Measurements from ENCODE around the gene APIP. TPM values are rescaled to one million over a fixed set of nuclear protein-coding genes. Genes with fewer than 3 reads are reported as not detected.

APIP gene
- total RNA-seq, 4 donors from 2014 or later, result 20.7 to 40.4 (median 29.0) TPM

DNA sequence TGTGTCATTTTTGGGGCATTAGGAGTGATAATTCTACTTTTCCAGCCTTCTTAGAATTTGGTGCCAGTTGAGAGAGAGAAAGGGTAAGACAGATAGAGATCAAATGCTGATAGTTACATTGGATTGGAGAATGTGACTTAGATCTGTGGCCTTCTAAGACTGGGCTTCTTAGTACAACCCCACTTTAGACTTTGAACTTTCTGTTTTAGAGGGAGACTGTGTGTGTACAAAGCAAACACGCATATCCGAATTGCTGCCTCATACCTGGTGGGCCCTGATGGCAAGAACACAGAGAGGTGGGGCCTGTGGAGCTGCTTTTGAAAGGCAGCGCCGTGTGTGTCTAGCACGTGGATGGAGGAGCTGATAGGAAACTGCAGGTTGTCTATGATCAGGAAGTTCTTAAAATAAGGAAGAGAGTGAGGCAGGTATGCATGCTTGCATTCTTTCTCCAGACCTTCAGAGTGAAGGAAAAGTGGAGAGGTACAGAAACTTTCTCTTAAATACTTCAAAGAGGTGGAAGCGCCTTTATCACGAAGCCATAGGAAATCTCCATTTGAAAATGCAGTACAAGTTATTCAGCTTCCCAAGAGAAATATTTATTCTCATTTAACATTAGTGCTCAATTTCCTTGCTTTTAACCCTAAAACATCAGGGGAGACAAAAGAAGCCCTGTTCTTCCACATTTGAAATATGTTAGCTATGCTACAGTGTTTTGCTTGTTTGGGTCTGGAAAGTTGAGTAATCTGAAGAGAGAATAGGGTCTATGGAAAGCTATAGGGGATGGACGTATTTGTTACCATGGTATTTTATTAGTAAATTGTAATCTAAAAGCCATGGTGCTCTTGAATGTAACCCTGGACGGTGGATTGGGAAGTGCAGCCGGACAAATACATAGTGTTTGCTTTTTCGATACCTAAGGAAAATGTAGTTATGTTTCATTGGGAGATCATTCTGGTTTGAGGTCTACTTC is 13.9 kb upstream of the APIP start:
- intact Hi-C loops (cut with DNase I; ENCODE audit: low total_unique reads), result loop anchor here (5.0 kb wide), 1 partner anchor 462 kb away; no protein-coding TSS in a partner anchor
- TF ChIP-seq POLR2A (IDR thresholded peaks at IDR 0.05), result no peak
- TF ChIP-seq, protein P1, sequence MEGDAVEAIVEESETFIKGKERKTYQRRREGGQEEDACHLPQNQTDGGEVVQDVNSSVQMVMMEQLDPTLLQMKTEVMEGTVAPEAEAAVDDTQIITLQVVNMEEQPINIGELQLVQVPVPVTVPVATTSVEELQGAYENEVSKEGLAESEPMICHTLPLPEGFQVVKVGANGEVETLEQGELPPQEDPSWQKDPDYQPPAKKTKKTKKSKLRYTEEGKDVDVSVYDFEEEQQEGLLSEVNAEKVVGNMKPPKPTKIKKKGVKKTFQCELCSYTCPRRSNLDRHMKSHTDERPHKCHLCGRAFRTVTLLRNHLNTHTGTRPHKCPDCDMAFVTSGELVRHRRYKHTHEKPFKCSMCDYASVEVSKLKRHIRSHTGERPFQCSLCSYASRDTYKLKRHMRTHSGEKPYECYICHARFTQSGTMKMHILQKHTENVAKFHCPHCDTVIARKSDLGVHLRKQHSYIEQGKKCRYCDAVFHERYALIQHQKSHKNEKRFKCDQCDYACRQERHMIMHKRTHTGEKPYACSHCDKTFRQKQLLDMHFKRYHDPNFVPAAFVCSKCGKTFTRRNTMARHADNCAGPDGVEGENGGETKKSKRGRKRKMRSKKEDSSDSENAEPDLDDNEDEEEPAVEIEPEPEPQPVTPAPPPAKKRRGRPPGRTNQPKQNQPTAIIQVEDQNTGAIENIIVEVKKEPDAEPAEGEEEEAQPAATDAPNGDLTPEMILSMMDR (IDR thresholded peaks at IDR 0.05), result no peak
- Histone ChIP-seq H3K36me3 (no peaks in the 10 kb centered on the region), H3K4me1 (no peaks in the 10 kb centered on the region), H3K9me3 (no peaks in the 10 kb centered on the region), H3K4me3 (no peak overlapping the region), H3K27me3 (no peaks in the 10 kb centered on the region), H3K27ac (peak overlapping the region in 1 of 2 donors; percentile 59)
- DNase-seq, result no peak

DNA sequence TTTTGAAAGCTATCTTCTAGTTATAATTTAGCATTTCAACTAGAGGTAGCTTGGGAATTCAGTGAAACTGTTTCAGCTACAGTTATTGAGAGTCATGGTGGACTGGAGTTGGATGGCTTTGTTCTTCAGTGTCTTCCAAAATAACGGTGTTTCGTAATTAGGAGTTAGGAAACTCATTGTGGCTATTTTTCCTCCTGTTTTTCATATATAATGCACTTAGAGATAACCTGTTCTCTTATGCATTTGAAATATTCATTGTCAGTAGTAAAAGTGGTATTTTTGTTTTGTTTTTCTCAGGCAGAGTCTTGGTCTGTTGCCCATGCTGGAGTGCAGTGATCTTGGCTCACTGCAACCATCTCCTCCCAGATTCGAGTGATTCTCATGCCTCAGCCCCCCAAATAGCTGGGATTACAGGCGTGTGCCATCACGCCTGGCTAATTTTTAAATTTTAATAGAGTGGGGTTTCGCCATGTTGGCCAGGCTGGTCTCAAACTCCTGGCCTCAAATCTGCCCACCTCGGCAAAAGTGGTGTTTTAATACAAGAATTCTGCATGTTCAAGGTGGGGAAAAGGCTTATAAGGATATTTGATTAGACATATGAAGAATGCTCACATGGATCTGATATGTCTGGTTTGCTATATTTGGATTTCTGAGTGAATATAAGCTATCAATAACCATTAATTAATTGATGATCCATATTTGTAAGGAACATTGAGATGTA is 12.9 kb upstream of the APIP start:
- Histone ChIP-seq H3K27me3 (no peaks in the 10 kb centered on the region), H3K27ac (peak overlapping the region in 1 of 2 donors; percentile 59), H3K36me3 (no peaks in the 10 kb centered on the region), H3K9me3 (no peaks in the 10 kb centered on the region), H3K4me1 (no peaks in the 10 kb centered on the region), H3K4me3 (no peak overlapping the region)
- no peak for DNase-seq
- TF ChIP-seq, protein P1 (IDR thresholded peaks at IDR 0.05), result no peak
- TF ChIP-seq POLR2A (IDR thresholded peaks at IDR 0.05), result no peak
- intact Hi-C loops (cut with DNase I; ENCODE audit: low total_unique reads), result loop anchor here (5.0 kb wide), 1 partner anchor 463 kb away; no protein-coding TSS in a partner anchor

DNA sequence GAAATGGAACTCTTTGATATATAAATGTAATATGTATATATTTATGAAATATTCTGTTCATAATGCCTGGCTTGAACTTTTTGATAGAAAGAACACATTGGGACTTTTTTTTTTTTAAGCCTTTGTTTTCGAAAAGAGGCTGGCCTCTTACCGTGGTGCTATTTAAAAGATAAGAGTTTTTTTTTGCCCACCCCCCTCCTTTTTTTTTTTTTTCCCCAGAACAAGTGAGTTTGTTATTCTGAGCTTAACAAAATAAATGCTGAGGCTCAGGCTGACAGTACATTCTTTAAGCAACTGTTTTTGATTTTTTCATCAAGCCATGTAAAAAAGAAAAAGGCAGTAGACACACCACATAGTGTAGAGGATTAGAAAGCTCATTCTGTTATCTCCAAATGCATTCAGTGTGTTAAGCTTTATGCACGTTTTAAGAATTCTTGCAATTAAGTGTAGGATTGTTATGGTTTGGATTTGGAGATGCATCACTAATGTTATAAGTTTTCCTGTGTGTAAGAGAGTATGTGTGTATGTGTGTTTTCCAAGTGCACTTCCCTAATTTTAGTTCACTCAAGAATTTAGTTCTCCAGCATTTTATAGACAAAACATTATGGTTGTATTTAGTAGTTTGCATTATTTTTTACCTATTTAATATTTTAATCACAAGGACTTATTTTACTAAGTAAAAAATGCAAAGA is 12.2 kb upstream of the APIP start:
- Histone ChIP-seq H3K4me3 (no peak overlapping the region), H3K27me3 (no peaks in the 10 kb centered on the region), H3K36me3 (no peaks in the 10 kb centered on the region), H3K4me1 (no peaks in the 10 kb centered on the region), H3K9me3 (no peaks in the 10 kb centered on the region), H3K27ac (peak overlapping the region in 1 of 2 donors; percentile 59)
- DNase-seq, result no peak
- TF ChIP-seq, protein P1 (IDR thresholded peaks at IDR 0.05), result no peak
- no peak for TF ChIP-seq POLR2A (IDR thresholded peaks at IDR 0.05)
- intact Hi-C loops (cut with DNase I; ENCODE audit: low total_unique reads), result loop anchor here (5.0 kb wide), 1 partner anchor 464 kb away; no protein-coding TSS in a partner anchor

DNA sequence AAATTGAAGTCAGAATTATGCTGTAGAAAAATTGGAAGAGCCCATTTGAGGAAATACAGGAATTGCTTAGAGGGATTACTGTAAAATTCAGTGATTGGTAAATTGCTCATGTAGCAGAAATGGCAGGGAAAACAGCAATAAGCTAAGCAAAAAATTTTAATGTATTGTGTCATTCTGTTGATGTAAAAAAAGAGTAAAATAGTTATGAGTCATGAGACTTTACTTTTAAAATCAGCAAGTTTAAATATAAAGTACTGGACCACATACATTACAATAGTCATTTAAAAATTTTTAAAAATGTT is 10.6 kb upstream of the APIP start:
- H3K27ac ChIP-seq, result peak overlapping the region in 1 of 2 donors; percentile 57
- no peaks in the 10 kb centered on the region for H3K4me1 ChIP-seq
- no peak for TF ChIP-seq POLR2A (IDR thresholded peaks at IDR 0.05)
- TF ChIP-seq, protein P1 (IDR thresholded peaks at IDR 0.05), result no peak
- H3K9me3 ChIP-seq, result no peaks in the 10 kb centered on the region
- no peaks in the 10 kb centered on the region for H3K27me3 ChIP-seq
- no peak overlapping the region for H3K4me3 ChIP-seq
- H3K36me3 ChIP-seq, result no peaks in the 10 kb centered on the region
- intact Hi-C loops (cut with DNase I; ENCODE audit: low total_unique reads), result loop anchor here (5.0 kb wide), 1 partner anchor 466 kb away; no protein-coding TSS in a partner anchor
- no peak for DNase-seq
